Bronchial epithelial cell (primary cell): ENCODE results near the gene MAPK8IP3. TPM values are rescaled to one million over a fixed set of nuclear protein-coding genes. Genes with fewer than 3 reads are reported as not detected.

Experiments
- DNase-seq: peaks from one replicate; pipeline ENCODE4 v3.0.0-alpha.2; 2010; ENCODE audit warnings: low read depth
- FAIRE-seq: peaks from 2 replicates; lab custom pipeline; 2011; peaks lifted over from hg19 to GRCh38; lab: Jason Lieb, UNC
- H3K27me3 ChIP-seq: 2 replicates; pipeline ENCODE4 v1.5.1; 2011; ENCODE audit warnings: low read length; ENCODE audit not compliant: control insufficient read depth, insufficient read depth
- H3K36me3 ChIP-seq: 2 replicates; pipeline ENCODE4 v1.5.1; 2011; ENCODE audit warnings: low read length; ENCODE audit not compliant: control insufficient read depth, insufficient read depth
- H3K4me3 ChIP-seq: 2 replicates; pipeline ENCODE4 v1.5.1; 2011; ENCODE audit warnings: mild to moderate bottlenecking, low read depth, low read length, control low read depth
- CTCF ChIP-seq: IDR thresholded peaks from 2 replicates; pipeline ENCODE4 v1.5.1; 2011; ENCODE audit warnings: mild to moderate bottlenecking, moderate library complexity, low read length, control low read depth, inconsistent platforms; ENCODE audit not compliant: insufficient read depth, severe bottlenecking
- total RNA-seq: library from RNA; depleted of rRNA; stranded (reverse); fragments of >200 nt; gene quantifications from 2 replicates; pipeline ENCODE4 v1.2.1, GENCODE V29; 2014

The MAPK8IP3 gene
- total RNA-seq, 1 donor from 2014 or later, result 24.5 TPM

- TF ChIP-seq CTCF, result no peak
- peaks cover 27% of the 10 kb centered on the region for H3K36me3 ChIP-seq
- FAIRE-seq, result no peak
- no peak overlapping the region for H3K4me3 ChIP-seq
- no peaks in the 10 kb centered on the region for H3K27me3 ChIP-seq
- no peak for DNase-seq
These were observed 39.3 kb downstream of the MAPK8IP3 start for GRCh38 chr16:1745181-1745899.

- DNase-seq, result no peak
- Histone ChIP-seq H3K27me3 (no peaks in the 10 kb centered on the region), H3K4me3 (no peak overlapping the region), H3K36me3 (peaks cover 26% of the 10 kb centered on the region)
- TF ChIP-seq CTCF, result no peak
- no peak for FAIRE-seq
These were observed 40.1 kb downstream of the MAPK8IP3 start for GRCh38 chr16:1745900-1746692.

DNA sequence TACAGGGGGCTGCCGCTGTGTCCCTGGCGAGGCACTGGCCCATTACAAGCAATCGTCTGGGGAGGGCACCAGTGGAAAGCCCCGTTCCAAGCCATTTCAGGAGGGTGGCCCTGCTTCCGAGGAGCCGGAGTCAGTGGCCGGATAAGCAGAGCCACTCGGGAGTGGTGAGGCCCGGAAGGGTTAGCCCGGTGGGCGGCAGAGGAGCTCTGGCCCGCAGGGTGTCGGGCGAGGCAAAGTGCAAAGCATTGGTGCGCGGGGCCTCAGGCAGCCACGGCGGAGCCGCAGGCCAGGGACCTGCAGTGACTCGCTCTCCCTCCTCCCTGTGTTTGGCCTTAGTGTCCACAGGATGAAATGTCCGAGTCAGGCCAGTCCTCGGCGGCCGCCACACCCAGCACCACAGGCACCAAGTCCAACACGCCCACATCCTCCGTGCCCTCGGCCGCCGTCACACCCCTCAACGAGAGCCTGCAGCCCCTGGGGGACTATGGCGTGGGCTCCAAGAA is 40.7 kb downstream of the MAPK8IP3 start:
- no peak overlapping the region for H3K4me3 ChIP-seq

GRCh38 chr16:1747934-1748333 is 41.9 kb downstream of the MAPK8IP3 start:
- H3K27me3 ChIP-seq, result no peaks in the 10 kb centered on the region
- FAIRE-seq (no peak), DNase-seq (no peak)
- H3K36me3 ChIP-seq, result peaks cover 35% of the 10 kb centered on the region
- no peak overlapping the region for H3K4me3 ChIP-seq
- TF ChIP-seq CTCF, result no peak

More for the DNA sequence above, 40.7 kb downstream of the MAPK8IP3 start:
- DNase-seq (peak; percentile 64), FAIRE-seq (no peak)
- no peaks in the 10 kb centered on the region for H3K27me3 ChIP-seq
- no peak for TF ChIP-seq CTCF
- H3K36me3 ChIP-seq, result peaks cover 27% of the 10 kb centered on the region

DNA sequence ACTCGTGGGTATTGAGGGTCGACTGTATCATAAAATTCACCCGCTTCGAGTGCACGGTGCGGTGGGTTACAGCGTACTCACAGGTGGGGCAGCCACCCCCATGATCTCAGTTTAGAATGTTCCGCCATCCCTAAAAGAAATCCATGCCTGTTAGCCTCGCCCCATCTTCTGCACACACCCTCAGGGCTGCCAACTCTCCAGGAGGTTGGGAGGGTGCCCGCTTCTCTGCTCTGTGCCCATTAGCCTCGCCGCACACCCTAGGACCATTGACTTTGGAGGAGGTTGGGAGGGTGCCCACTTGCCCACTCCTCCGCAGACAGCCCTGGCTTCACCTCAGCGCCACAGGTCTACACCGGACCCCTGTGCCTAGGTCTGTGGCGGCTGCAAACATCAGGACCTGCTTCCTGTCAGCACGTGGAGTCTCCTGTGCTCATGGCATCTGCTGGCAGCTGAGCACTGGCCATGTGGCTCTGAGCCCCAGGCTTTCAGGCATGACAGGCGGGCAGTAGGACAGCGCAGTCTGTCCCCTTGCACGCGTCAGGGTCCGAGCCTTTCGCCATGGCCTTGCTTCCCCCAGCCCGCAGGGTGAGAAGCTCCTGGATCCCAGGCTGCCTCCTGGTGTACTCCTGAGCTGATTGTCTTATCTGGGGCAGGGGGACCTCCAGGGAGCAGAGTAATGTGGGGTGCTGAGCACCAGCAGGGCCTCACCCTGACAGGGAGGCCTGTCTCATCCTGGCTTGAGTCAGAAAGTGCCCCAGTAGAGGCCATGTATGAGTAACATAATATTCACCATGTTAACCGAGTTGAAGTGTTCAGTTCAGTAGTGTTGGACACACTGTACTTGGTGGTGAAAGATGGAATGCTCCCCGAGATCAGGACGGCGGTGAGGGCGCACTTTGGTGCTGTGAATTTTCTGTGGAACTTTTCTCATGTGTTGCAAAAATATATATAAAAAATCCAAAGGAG is 43.4 kb downstream of the MAPK8IP3 start:
- peak; percentile 36 for DNase-seq
- FAIRE-seq, result peak; percentile 47
- TF ChIP-seq CTCF, result no peak
- no peak overlapping the region for H3K4me3 ChIP-seq
- peaks cover 29% of the 10 kb centered on the region for H3K36me3 ChIP-seq
- no peaks in the 10 kb centered on the region for H3K27me3 ChIP-seq
